HepG2 (cell line): ENCODE measurements around the gene RSPH4A.

Experiments
- EP300 ChIP-seq, 3 experiments: sonication (generic) in 1 of 3; formaldehyde crosslinking in 1 of 3; IDR thresholded peaks; 2 replicates each; pipeline versions ENCODE4 v1.5.1 to v1.6.1; 2011 to 2020; ENCODE audit warnings: low read depth in 2 of 3, low read length in 2 of 3, borderline replicate concordance in 1 of 3, improper control_type of control experiment in 1 of 3, mild to moderate bottlenecking in 1 of 3, missing genetic modification reagents in 1 of 3, moderate library complexity in 1 of 3
- NPAS2 ChIP-seq: sonication (generic); formaldehyde crosslinking; IDR thresholded peaks from 2 replicates; pipeline ENCODE4 v1.8.0; 2022; ENCODE audit warnings: mild to moderate bottlenecking, missing genetic modification reagents, borderline replicate concordance
- POLR2A ChIP-seq, 2 experiments: IDR thresholded peaks; 2 replicates each; pipeline ENCODE4 v1.6.1; 2011; ENCODE audit warnings: low read depth in 2 of 2, low read length in 2 of 2, mild to moderate bottlenecking in 1 of 2, moderate library complexity in 1 of 2; ENCODE audit not compliant: insufficient read depth in 1 of 2
- POLR2AphosphoS5 ChIP-seq: IDR thresholded peaks from 2 replicates; pipeline ENCODE4 v1.6.1; 2012; ENCODE audit warnings: low read depth, low read length
- ZNF615 ChIP-seq: sonication (generic); formaldehyde crosslinking; IDR thresholded peaks from 2 replicates; pipeline ENCODE4 v1.5.0; 2020; ENCODE audit warnings: mild to moderate bottlenecking, missing genetic modification reagents, borderline replicate concordance

- TF ChIP-seq NPAS2 (CRISPR knock-in tag) (no peak), POLR2AphosphoS5 (no peak), POLR2A (IDR thresholded peaks at IDR 0.05; ENCODE audit: insufficient read depth in 1 of 2, low read depth in 2 of 2, low read length in 2 of 2) (no peak), ZNF615 (CRISPR knock-in tag) (no peak), EP300 (IDR thresholded peaks at IDR 0.05; ENCODE audit: low read depth in 2 of 2, low read length in 2 of 2) (no peak), EP300 (CRISPR knock-in tag; IDR thresholded peaks at IDR 0.05; ENCODE audit: borderline replicate concordance) (no peak)
Observed at GRCh38 chr6:116649129-116649528, 32.9 kb downstream of the RSPH4A start.
